Right kidney (tissue), 1 donor: ENCODE data around the gene SMG5.
A peak's percentile ranks its signal among the peaks of the same experiment; 100 is the strongest.

Experiments used
- DNase-seq: peaks from one replicate; pipeline ENCODE4 v3.0.0-alpha.2; 2016

SMG5 gene

DNA sequence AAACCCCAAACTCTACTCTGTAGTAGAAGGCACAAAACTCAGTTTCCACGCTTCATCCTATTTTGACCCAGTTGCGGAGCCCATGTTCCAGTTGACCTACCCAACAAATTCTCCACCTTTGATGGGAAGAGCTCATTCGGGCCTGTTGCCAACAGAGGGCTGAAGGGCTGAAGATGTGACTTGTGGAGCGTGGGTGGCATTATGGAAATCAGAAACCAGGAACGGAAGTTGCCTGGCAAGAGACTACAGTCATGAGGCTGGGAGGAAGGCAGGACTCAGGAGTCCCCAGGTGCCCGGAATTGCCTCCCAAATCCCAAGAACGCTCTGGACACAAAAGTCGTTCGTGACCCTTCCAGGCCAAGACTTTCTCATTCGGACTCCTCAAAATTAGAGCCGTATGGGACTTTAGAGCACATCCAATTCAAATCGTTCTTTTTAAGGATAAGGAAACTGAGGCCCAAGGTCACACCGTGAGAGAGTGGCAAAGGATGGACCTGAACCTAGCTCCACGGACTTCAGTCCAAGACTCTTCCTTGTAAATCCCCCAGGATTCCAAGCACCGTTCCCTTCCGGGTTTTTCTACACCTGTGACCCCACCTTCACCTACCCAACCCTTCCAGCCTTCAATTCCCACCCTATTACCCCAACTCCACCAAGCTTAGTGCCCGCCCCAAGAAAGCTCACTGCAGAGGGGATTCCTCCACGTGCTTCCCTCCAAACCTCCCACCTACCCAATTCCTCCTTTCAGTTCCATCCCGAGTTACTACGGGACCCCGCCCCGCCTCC is 739 bp downstream of the SMG5 start:
- DNase-seq: peak; percentile 28

DNA sequence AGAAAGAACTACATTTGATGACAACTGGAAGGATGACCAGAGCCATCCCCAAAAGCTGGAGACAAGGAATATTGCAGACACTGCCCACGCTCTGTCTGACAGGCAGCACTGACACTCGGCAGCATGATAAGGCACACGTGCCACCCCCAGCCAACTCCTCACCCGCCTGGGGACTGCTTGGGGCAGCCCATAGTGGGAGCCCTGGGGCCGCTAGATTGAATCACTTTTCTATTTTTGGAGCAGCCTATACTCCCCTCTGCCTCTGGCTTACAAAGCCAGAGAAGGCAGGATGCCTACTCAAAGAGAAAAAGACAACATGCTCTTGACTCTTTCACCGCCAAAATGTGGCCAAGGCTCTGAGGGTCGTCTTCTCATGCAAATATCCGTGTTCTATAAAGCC is 1.3 kb downstream of the SMG5 start:
- DNase-seq: no peak

DNA sequence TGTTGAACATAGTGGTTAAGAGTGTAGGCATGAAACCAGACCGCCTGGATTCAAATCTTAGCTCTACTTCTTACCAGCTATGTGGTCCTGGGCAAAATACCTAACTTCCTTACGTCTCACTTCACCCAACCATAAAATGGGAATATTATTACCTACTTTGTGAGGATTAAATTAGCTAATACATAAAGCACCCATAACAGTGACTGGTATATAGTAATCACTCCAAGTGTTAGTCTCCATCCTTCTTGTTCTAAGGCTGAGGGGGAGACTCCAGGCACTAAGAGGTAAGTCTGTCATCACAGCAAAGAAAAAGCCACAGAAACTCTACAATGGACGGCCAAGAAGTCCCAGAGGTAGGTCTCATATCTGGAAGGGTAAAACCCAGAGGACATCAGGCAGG is 2.8 kb downstream of the SMG5 start:
- no peak for DNase-seq

DNA sequence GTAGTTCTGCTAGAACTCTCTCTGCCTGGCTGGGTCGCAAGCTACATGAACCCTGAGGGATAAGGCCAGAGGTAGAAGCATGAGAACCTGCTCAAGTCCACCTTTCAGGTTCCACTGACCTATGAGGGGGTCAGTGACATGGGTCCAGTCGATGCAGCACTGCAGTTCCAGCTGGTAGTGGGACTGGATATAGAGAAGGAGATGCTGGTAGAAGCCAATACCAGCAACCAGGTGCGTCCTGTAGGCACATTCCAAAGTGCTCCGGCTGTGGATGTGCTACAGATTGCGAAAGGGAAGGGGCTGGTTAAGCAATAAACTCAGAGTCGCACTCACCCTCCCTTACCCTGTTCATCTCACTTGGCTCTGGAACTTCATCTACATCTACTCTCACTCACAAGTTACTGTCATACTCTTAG is 5.7 kb downstream of the SMG5 start:
- no peak for DNase-seq

DNA sequence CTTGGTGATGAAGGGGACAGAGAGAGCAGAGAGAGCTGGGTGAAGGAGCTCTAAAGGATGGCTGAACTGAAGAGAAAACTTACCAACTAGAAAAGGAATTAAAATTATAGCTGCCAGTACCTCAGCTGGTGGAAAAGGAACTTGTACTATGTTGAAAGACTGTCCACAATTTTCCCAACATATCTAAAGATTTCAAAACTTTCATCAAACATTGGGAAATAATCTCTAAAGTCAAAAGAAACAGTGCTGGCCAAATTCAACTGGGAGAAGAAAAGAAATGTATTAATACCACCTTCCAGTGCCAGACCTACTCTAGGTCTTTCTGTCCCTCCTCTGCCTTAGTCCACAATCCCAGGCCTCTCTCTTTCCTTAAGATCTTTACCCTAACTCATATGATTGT is 6.1 kb downstream of the SMG5 start:
- DNase-seq: no peak

DNA sequence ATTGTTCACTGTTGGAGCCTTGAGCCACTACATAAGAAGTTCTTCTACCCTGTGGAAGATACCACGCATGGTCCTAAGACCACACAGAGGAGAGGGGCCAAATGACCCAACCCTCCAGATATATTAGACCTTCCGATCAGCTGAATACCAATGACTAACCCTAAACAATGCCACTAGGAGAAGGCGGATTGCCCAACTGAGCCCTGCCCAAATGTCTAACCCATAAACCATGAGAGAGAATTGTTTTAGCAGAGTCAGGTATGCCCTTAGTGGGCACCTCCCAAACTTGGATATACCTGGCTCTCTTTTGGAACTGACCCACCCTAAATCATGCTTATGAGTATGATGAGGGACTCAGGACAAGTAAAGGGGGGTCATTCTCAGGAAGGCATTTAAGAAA is 12.3 kb downstream of the SMG5 start:
- no peak for DNase-seq

DNA sequence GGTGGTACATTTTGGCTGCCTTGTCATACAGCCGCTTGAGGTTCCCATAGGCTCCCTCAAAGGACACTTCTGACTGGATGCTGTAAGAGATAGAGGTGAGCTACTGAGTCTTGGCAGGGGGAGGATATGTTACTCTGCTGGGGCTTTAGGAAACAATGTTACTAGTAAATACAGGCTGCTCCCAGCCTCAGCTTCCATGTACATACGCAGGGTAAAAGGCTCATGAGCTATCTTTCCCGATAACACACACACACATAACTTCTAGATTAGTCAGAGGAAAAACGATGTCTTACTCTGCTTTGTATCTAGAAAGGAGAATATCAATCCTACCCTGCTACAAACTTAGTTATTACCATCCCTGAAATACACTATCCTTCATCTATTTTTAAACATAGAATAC is 14.3 kb downstream of the SMG5 start:
- DNase-seq: no peak

DNA sequence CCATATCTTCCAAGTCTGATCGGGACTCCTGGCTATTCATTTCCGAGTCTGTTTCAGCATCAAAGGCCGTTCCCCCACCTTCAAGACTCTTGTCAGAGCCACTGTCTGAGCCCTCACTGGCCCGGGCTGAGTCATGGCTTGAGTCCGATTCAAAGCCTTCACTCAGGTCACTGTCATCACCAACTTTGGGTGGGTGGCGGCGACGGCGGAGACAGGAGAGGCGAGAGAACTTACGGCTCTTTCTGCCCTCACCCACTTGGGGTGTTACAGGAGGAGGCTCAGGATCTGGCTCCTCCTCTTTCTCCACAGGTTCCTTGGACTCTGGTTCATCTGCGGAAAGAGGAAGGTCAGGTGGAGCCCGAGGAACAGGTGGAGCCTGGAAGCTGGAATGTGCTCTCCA is 16.6 kb downstream of the SMG5 start:
- DNase-seq: no peak

DNA sequence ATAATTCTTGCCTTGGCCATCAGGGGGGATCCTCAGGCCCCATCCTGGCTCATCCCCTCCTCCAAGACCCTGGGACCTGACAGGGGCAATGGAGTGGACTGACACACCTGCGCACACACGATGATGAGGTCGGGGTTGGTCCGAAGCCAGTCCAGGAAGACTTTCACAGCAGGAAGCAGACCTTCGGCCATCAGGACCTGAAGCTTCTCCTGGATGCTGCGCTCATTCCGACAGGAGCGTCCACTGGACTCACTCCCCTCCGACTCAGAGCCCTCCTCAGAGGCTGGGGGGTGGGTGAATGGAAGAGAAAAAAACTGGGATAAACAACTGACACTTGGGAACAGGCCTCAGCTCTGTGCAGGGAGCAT is 19.4 kb downstream of the SMG5 start:
- no peak for DNase-seq

DNA sequence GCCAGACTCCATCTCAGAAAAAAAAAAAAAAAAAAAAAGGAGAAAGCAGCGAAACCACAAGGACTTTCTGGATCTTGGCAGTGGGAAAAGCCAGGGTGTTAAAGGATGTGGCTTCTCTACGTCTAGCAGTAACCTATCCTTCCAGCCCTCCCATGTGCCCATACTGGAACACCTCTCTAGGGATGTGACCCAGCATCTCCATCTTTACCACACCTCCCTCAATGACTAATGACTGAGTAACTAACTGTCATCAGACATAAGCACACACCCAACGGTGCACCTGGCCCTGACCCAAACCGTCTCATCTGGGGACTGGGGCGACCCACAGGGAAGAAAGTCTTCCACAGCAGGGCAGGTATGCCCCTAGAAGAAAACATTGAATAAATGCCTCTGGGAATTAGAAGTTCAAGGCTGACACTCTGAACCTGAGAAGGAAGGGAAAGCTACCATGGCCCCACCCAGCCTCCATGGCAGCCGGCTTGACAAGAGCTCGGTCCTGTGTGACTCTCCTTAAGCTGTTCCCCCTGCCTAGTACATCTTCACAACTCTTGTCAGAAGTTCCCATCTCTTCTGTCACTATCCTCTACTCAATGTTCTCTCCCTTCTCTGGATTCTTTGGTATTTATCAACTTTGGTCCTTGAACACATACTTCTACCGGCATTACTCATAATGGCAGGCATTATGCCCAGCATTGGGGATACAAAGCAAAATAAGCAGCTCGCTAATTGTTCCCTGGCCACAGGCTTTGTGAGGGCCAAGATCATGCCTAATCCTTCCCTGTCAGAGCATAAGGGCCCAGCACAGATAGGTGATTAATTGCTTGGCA is 20.0 kb downstream of the SMG5 start:
- no peak for DNase-seq

DNA sequence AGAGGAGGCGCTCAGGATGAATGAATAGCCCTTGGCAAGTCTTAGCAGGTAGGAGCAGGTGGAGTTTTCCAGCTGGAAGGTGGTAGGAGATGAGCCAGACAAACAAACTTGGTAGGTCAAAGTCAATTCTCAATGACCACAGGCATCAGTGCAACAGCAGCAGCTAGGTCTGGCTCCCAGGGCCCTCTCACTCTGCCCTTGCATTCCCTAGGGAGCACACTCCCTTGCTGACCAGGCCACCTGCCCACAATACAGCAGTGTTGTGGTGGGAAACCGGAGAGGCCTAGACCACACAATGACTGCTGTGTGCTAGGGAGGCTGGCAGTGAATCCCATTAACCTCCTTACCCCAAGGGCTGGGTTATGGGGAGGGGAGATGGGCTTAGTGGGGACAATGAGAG is 21.7 kb downstream of the SMG5 start:
- no peak for DNase-seq

DNA sequence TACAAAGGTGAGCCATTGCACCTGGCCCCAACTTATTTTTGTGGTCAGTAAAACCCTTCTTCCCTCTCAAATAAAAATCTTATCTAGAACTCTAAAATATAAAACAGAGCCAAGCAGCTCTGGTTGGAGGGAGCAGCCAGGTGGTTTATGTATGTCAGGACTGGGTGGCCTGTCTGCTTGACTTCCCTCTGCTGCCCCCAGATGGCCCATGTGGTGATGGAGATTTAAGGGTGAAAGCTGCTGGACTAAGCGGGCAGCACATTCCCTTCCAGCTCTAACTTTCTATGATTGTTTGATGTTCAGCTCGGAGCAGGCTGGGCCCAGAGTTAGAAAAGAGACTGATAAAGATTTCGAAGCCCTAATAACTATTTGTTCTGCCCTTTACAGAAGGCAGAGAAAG is 22.8 kb downstream of the SMG5 start:
- DNase-seq: no peak

DNA sequence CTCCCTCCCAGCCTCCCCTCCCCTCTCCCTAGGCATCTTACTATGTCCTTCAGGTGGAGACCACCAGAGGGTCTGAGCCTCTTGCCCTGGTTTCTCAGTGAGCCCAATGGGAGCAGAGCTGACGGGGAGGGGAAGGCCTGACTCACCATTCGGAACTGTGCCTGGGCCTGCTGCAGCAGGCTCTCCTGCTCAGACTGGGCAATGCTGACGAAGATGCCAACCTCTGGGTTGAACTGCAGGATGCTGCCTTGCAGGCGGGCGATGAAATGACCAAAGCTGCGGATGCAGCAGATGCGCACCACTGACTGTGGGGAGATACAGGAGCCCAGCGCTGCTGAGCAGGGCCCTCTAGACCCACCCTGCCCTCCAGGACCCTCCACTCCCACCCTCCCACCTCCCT is 23.8 kb downstream of the SMG5 start:
- DNase-seq: no peak

DNA sequence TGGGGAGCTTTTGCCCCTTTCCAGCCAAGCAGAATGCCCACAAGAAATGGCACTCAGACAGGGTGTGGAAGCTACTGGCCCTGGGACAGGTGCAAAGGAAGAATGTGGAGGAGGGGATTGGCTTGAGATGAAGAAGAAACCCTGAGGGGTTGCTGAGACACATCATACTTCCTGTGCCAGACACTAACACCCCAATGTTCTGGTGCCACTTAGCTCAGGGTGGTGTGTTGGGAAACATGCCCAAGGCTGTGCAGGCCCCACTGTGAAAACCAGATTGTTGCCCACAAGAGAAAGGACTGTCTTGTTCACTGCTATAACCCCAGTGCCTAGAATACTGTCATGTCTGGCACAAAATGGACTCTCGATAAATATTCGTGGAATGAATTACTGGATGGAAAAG is 24.9 kb downstream of the SMG5 start:
- no peak for DNase-seq

DNA sequence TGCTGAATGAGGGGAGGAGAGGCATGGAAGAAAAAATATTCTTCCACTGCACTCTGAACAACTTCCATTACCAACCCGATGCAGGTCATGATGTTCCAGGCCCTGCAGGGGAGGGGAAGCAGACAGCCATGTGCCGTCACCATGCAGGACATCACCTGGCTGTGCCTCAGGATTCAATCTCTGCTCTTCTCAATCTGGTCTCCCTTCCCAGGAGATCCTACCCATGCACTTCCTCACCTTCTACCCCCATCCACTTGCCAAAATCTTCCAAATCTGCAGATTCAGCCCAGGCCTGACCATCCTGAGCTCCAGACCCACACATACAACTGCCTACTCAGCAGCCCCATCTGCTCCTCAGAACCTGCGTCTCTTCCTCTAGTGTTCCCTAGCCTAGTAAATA is 29.0 kb downstream of the SMG5 start:
- no peak for DNase-seq

DNA sequence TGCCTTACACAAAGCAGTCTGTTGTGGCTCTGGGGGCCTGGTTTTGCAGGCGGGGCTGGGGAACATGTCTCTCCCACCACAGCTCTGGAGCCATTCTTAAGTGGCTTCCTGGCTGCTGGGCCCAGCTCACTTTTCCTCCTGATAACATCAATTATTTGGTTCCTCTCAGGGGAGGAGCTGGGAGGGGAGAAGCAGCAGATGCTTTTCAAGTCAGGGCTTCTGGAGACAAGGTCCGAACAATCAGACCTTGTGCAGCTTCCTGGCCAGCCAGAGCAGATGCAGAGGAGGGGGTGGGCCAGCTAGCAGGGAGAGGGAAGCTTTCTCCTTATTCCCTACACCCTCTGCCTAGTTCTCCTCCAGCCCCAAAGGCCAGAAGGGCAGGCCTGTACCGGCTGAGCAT is 31.1 kb downstream of the SMG5 start:
- DNase-seq: no peak

DNA sequence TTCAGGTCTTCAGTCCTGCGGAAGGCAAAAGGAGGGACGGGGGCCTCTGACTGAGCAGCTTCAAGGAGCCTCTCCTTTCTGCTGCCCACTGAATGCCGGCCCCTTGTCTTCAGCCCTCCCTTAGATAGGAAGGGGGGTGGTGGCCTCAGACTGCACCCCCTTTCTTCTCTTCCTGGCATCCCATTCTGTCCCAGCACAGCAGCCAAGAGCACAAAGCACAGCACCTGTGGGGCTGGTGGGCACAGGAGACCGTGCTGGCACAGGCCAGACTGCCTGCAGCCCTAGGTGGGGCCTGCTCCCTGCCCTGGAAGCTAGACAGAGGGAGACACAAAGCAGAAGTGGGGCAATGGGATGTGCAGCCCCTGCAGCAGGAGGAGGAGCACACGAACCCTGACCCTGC is 33.0 kb downstream of the SMG5 start:
- DNase-seq: no peak

DNA sequence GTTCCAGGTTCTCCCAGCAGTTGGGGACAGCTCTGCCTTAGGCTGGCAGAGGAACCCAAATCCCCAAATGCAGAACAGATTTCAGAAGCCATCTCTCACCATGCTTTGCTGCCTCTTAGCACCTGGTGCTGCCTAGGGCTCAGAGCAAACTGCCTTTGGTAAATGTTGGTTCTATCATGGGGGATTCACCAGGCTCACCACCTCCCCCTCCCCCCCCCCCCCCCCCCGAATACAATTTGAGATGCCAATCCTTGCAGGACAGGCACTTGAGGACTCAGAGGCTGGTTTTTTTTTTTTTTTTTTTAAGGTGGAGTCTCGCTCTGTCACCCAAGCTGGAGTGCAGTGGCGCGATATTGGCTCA is 34.3 kb downstream of the SMG5 start:
- DNase-seq: no peak

DNA sequence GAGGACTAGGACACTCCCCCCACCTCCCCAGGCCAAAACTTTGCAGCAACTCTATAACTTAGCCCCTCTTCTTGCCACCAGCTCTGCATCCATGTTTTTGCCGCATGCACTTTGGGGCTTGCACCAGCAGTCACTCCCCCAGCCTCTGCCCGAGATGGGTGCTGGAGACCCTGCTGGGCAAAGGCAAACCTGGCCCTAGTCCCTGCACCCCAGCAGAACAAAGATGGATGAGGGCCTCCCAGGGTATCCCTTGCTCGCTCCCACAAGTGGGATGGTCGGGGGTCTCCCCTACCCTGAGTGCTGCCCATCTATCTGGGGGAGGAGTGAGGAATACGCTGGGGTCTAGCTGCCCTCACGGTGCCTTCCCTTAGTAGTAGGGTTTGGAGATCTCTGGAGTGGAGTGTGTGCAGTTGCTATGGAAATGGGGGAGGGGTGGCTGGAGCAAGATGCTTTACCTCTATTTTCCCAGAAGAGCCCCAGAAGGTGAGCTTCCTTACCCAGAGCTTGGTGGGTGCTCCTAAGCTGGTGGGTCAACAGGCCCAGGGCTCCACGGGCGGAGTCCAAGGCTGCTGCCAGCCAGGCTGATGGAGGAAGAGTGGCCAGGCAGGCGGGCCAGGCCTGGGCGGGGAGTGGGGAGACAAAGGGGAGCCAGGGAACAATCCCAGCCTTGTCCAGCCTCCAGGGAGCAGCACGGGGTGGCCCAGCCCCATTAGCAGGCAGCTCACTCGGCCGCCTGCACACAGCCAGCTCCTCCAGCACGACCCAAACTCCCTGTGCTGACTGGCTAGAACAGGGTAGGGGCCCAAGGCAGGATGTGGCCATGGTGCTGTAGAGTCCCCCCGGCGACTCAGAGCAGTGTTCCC is 34.9 kb downstream of the SMG5 start, which contains the start of gene PAQR6:
PAQR6 (minus strand) TSS at position 597 of the 863 bp plus-strand sequence. CDS start 1,325 bp downstream, outside the sequence.
- peak; percentile 10 for DNase-seq

DNA sequence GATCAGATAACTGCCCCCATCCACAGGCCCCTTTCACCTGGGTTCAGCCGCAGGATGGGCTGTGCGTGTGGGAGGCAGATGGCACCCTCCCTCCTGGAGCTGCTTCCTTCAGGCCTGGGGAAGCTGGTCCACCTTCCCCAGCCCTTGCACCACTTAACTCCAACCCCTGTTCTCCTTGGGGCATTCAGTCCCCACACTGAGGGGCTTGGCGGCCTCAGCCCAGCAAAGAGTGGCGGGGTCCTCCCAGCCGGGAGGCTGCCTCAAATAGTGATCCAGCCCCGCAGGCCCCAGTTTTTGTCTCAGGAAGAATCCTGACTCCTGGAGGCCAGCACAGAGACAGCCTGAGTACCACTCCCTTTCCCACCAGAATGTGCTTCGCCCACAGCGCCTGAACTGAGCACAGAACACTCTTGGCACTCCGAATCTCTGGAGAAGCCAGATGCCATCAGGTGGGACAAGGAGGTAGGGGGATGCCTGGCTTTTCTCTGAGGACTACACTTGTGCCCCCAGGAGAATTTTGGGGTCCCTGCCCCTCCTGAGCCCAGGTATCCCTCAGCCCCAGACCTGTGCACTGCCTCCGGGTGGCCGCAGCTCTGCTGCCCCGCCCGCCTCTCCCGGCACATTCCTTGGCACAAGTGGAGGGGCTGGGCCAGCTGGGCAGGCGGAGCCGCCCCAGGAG is 35.7 kb downstream of the SMG5 start:
- peak; percentile 20 for DNase-seq

DNA sequence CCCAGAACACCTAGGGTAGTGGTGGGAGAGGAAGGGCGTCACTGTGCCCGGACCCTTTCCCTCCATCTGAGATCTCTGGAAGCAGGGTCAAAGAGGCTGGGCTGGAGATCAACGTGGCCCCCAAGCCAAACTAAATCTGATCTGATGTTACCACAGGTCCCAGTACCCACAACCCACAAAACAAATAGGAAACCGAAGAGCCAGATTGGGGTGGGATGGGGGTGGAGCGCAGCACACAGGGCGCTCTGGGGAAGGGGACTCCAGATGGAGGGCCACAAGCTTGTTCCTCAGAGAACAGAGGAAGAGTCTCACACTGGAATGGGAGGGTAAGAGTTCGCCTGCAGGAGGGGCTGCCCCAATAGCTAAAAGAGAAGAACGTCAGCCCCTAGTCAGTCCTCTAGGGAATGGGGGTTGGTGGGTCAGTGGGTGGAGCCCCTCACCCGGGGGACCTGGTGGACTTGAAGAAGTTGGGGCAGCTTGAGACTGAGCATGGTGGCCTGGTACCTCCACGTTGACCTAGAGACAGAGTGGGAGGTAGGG is 36.3 kb downstream of the SMG5 start:
- DNase-seq: no peak
